ENCODE measurements around the gene GHRHR. TPM values are rescaled to one million over a fixed set of nuclear protein-coding genes. Genes with fewer than 3 reads are reported as not detected.

GHRHR gene
- polyA plus RNA-seq, 1 donor from 2014 or later = not detected

DNA sequence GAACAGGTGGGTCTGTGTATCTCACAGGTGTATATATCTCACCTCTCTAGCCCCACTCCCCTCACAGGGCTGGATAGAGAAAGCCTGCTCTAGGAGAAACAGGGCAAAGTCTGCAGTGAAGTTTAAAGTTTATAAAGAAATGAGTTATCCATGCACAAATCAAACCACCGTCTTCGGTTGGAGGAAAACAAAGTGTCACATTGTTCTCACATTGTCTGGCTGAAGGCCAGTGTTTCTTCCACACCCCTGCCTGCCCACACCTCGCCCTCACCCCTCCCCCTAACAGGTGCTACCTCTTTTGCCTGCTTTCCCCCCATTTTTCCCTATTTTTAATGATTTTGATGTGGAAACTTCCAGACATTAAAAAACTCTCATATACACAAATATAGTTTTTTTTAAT lies 26.3 kb upstream of the GHRHR start:
- Histone ChIP-seq H3K9me2 (ENCODE audit: insufficient read depth, low read length) (no peaks in the 10 kb centered on the region), H3K36me3 (ENCODE audit: insufficient read depth, low read length) (no peaks in the 10 kb centered on the region), H3K4me3 (ENCODE audit: low read length) (no peak overlapping the region), H3K4me2 (ENCODE audit: low read length) (no peak overlapping the region), H3K27me3 (ENCODE audit: insufficient read depth, low read depth, low read length) (no peaks in the 10 kb centered on the region), H3K79me2 (replicated peaks; ENCODE audit: insufficient read depth, low read length) (no peaks in the 10 kb centered on the region), H3K9me3 (ENCODE audit: low read length) (no peaks in the 10 kb centered on the region), H2AFZ (ENCODE audit: low read depth, low read length) (no peak overlapping the region), H3K9ac (ENCODE audit: low read length) (no peak overlapping the region), H3K27ac (ENCODE audit: low read length) (no peak overlapping the region), H3F3A (ENCODE audit: insufficient read depth, low read length, poor library complexity, severe bottlenecking) (no peaks in the 10 kb centered on the region), H4K20me1 (ENCODE audit: insufficient read depth) (no peaks in the 10 kb centered on the region)
- no peak for TF ChIP-seq POLR2AphosphoS5 (IDR thresholded peaks at IDR 0.05)
- TF ChIP-seq EZH2 (IDR thresholded peaks at IDR 0.05; ENCODE audit: borderline replicate concordance, insufficient read depth, low read length, poor library complexity, severe bottlenecking) = no peak
- TF ChIP-seq MXI1 (conservative IDR thresholded peaks at IDR 0.05; ENCODE audit: poor library complexity, severe bottlenecking) = no peak
- TF ChIP-seq SMC3 (conservative IDR thresholded peaks at IDR 0.05; ENCODE audit: poor library complexity) = no peak
- TF ChIP-seq TAF1 (IDR thresholded peaks at IDR 0.05; ENCODE audit: low read depth) = no peak

- Histone ChIP-seq H2AFZ (ENCODE audit: low read depth, low read length) (peak overlapping the region; percentile 17), H3K9ac (ENCODE audit: low read length) (no peak overlapping the region), H3K4me2 (ENCODE audit: low read length) (no peak overlapping the region), H3K36me3 (ENCODE audit: insufficient read depth, low read length) (no peaks in the 10 kb centered on the region), H3K27me3 (ENCODE audit: insufficient read depth, low read depth, low read length) (no peaks in the 10 kb centered on the region), H4K20me1 (ENCODE audit: insufficient read depth) (no peaks in the 10 kb centered on the region), H3K79me2 (replicated peaks; ENCODE audit: insufficient read depth, low read length) (no peaks in the 10 kb centered on the region), H3K27ac (ENCODE audit: low read length) (no peak overlapping the region), H3K4me3 (ENCODE audit: low read length) (peak overlapping the region; percentile 35), H3K9me3 (ENCODE audit: low read length) (no peaks in the 10 kb centered on the region), H3K9me2 (ENCODE audit: insufficient read depth, low read length) (no peaks in the 10 kb centered on the region), H3F3A (ENCODE audit: insufficient read depth, low read length, poor library complexity, severe bottlenecking) (no peaks in the 10 kb centered on the region)
- TF ChIP-seq, protein P1, sequence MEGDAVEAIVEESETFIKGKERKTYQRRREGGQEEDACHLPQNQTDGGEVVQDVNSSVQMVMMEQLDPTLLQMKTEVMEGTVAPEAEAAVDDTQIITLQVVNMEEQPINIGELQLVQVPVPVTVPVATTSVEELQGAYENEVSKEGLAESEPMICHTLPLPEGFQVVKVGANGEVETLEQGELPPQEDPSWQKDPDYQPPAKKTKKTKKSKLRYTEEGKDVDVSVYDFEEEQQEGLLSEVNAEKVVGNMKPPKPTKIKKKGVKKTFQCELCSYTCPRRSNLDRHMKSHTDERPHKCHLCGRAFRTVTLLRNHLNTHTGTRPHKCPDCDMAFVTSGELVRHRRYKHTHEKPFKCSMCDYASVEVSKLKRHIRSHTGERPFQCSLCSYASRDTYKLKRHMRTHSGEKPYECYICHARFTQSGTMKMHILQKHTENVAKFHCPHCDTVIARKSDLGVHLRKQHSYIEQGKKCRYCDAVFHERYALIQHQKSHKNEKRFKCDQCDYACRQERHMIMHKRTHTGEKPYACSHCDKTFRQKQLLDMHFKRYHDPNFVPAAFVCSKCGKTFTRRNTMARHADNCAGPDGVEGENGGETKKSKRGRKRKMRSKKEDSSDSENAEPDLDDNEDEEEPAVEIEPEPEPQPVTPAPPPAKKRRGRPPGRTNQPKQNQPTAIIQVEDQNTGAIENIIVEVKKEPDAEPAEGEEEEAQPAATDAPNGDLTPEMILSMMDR (IDR thresholded peaks at IDR 0.05; ENCODE audit: poor library complexity, severe bottlenecking) = peak; percentile 77
- TF ChIP-seq RAD21 (conservative IDR thresholded peaks at IDR 0.05) (peak; percentile 28), SMC3 (conservative IDR thresholded peaks at IDR 0.05; ENCODE audit: poor library complexity) (peak; percentile 54), EP300 (conservative IDR thresholded peaks at IDR 0.05; ENCODE audit: poor library complexity, severe bottlenecking) (no peak), EZH2 (IDR thresholded peaks at IDR 0.05; ENCODE audit: borderline replicate concordance, insufficient read depth, low read length, poor library complexity, severe bottlenecking) (no peak), TAF1 (IDR thresholded peaks at IDR 0.05; ENCODE audit: low read depth) (no peak)
Observed at GRCh38 chr7:30938435-30939316, 25.1 kb upstream of the GHRHR start.

GRCh38 chr7:30941582-30942323 lies 22.0 kb upstream of the GHRHR start:
- H3K27ac ChIP-seq (ENCODE audit: low read length) = no peak overlapping the region
- no peak overlapping the region for H3K4me3 ChIP-seq (ENCODE audit: low read length)
- no peak overlapping the region for H3K9ac ChIP-seq (ENCODE audit: low read length)
- no peak overlapping the region for H2AFZ ChIP-seq (ENCODE audit: low read depth, low read length)
- no peak overlapping the region for H3K4me2 ChIP-seq (ENCODE audit: low read length)
- H3K79me2 ChIP-seq (replicated peaks; ENCODE audit: insufficient read depth, low read length) = no peaks in the 10 kb centered on the region
- H3F3A ChIP-seq (ENCODE audit: insufficient read depth, low read length, poor library complexity, severe bottlenecking) = no peaks in the 10 kb centered on the region
- H4K20me1 ChIP-seq (ENCODE audit: insufficient read depth) = no peaks in the 10 kb centered on the region
- TF ChIP-seq RAD21 (conservative IDR thresholded peaks at IDR 0.05) (no peak), MXI1 (conservative IDR thresholded peaks at IDR 0.05; ENCODE audit: poor library complexity, severe bottlenecking) (no peak), TAF1 (IDR thresholded peaks at IDR 0.05; ENCODE audit: low read depth) (no peak), EP300 (conservative IDR thresholded peaks at IDR 0.05; ENCODE audit: poor library complexity, severe bottlenecking) (no peak)
- TF ChIP-seq, protein P1 (IDR thresholded peaks at IDR 0.05; ENCODE audit: poor library complexity, severe bottlenecking) = no peak
- H3K27me3 ChIP-seq (ENCODE audit: insufficient read depth, low read depth, low read length) = no peaks in the 10 kb centered on the region
- H3K36me3 ChIP-seq (ENCODE audit: insufficient read depth, low read length) = no peaks in the 10 kb centered on the region
- H3K9me2 ChIP-seq (ENCODE audit: insufficient read depth, low read length) = no peaks in the 10 kb centered on the region
- no peaks in the 10 kb centered on the region for H3K9me3 ChIP-seq (ENCODE audit: low read length)

All from neural cell (in vitro differentiated cells).